Activated CD8-positive, alpha-beta memory T cell treated with anti-CD3 and anti-CD28 coated beads for 36 hours (primary cell): ENCODE data around the gene MIPOL1. TPM values are rescaled to one million over a fixed set of nuclear protein-coding genes. Genes with fewer than 3 reads are reported as not detected.
"Not testable (repeated sequence)": the region's sequence is repeated elsewhere in the genome, so short reads cannot be mapped to it uniquely, and the experiment has no call there.

Source experiments
- CTCF ChIA-PET: fragments of 350-600 bp; sonication (Branson Sonifier 250); formaldehyde crosslinking; loops from one replicate; lab custom pipeline; 2021; ENCODE audit warnings: antibody characterized with exemption; lab: Charles Lee
- POLR2A ChIA-PET: fragments of 350-600 bp; sonication (Branson Sonifier 250); formaldehyde crosslinking; loops from one replicate; lab custom pipeline; 2021; ENCODE audit warnings: antibody characterized with exemption; lab: Charles Lee
- total RNA-seq, 2 experiments: library from RNA; stranded (reverse); gene quantifications; one replicate each; pipeline ENCODE4 v1.2.3, GENCODE V29; 2021

The MIPOL1 gene
- total RNA-seq, 2 experiments from 2014 or later, result not detected

- ChIA-PET POLR2A (no interaction called here), CTCF (no interaction called here)
Measured at GRCh38 chr14:37343307-37344094, 145.8 kb downstream of the MIPOL1 start.

GRCh38 chr14:37363661-37364060 is 165.9 kb downstream of the MIPOL1 start:
- CTCF ChIA-PET, result no interaction called here
- POLR2A ChIA-PET, result no interaction called here

GRCh38 chr14:37369425-37369824 is 171.7 kb downstream of the MIPOL1 start:
- ChIA-PET CTCF (no interaction called here), POLR2A (no interaction called here)

GRCh38 chr14:37375566-37375965 is 177.8 kb downstream of the MIPOL1 start:
- POLR2A ChIA-PET, result no interaction called here
- CTCF ChIA-PET, result interaction anchor here (0.5 kb wide), 1 partner anchor 76 kb away, joined by 4 read pairs; no protein-coding TSS in a partner anchor

- CTCF ChIA-PET, result no interaction called here
- POLR2A ChIA-PET, result no interaction called here
Measured at GRCh38 chr14:37376944-37377609, 179.3 kb downstream of the MIPOL1 start.

GRCh38 chr14:37384870-37385596 is 187.3 kb downstream of the MIPOL1 start:
- CTCF ChIA-PET, result no interaction called here
- POLR2A ChIA-PET, result no interaction called here

- POLR2A ChIA-PET, CTCF ChIA-PET: not testable (repeated sequence)
Measured at GRCh38 chr14:37397157-37397940, 199.6 kb downstream of the MIPOL1 start.

- ChIA-PET POLR2A (no interaction called here), CTCF (no interaction called here)
Measured at GRCh38 chr14:37397941-37398215, 200.1 kb downstream of the MIPOL1 start.

- ChIA-PET POLR2A (no interaction called here), CTCF (no interaction called here)
Measured at GRCh38 chr14:37399517-37399916, 201.8 kb downstream of the MIPOL1 start.

- POLR2A ChIA-PET, result no interaction called here
- CTCF ChIA-PET, result no interaction called here
Measured at GRCh38 chr14:37401093-37401492, 203.4 kb downstream of the MIPOL1 start.

GRCh38 chr14:37403626-37404025 is 205.9 kb downstream of the MIPOL1 start:
- CTCF ChIA-PET, result no interaction called here

GRCh38 chr14:37406095-37406494 is 208.4 kb downstream of the MIPOL1 start:
- POLR2A ChIA-PET, result no interaction called here
- CTCF ChIA-PET, result no interaction called here

More at GRCh38 chr14:37403626-37404025, 205.9 kb downstream of the MIPOL1 start:
- POLR2A ChIA-PET, result no interaction called here

- CTCF ChIA-PET, result no interaction called here
- POLR2A ChIA-PET, result no interaction called here
Measured at GRCh38 chr14:37411079-37411735, 213.5 kb downstream of the MIPOL1 start.

GRCh38 chr14:37413050-37413449 is 215.3 kb downstream of the MIPOL1 start:
- ChIA-PET POLR2A (no interaction called here), CTCF (no interaction called here)

GRCh38 chr14:37413504-37414003 is 215.8 kb downstream of the MIPOL1 start:
- ChIA-PET CTCF (no interaction called here), POLR2A (no interaction called here)

GRCh38 chr14:37416264-37416663 is 218.5 kb downstream of the MIPOL1 start:
- ChIA-PET CTCF (no interaction called here), POLR2A (no interaction called here)

GRCh38 chr14:37417151-37417550 is 219.4 kb downstream of the MIPOL1 start:
- ChIA-PET CTCF (no interaction called here), POLR2A (no interaction called here)

- ChIA-PET POLR2A (no interaction called here), CTCF (no interaction called here)
Measured at GRCh38 chr14:37417833-37418232, 220.1 kb downstream of the MIPOL1 start.

- POLR2A ChIA-PET, result no interaction called here
- CTCF ChIA-PET, result no interaction called here
Measured at GRCh38 chr14:37420622-37421021, 222.9 kb downstream of the MIPOL1 start.
